Gastrocnemius medialis (tissue), 4 donors: Measurements from ENCODE around the gene ATAD1. TPM values are rescaled to one million over a fixed set of nuclear protein-coding genes. Genes with fewer than 3 reads are reported as not detected.

ENCODE experiments used
- ATAC-seq, 2 donors: fragments of 150-250 bp; one replicate each; pipeline ENCODE4 v1.9.1; 2016
- DNase-seq, 2 donors: peaks; one replicate each; pipeline ENCODE4 v3.0.0-alpha.2; 2019
- H3K27ac ChIP-seq, 4 donors: fragments of 200-600 bp; sonication (generic); 1 replicate in 1 of 4; 2 replicates in 3 of 4; pipeline ENCODE4 v1.5.1; 2016 to 2018; ENCODE audit warnings: mild to moderate bottlenecking in 2 of 4, moderate library complexity in 1 of 4
- H3K27me3 ChIP-seq, 3 donors: fragments of 200-600 bp; sonication (generic) in 2 of 3; 1 replicate in 1 of 3; 2 replicates in 2 of 3; pipeline versions ENCODE4 v1.5.1 to v1.6.0; 2016 to 2019; ENCODE audit warnings: mild to moderate bottlenecking in 1 of 3, moderate library complexity in 1 of 3
- H3K36me3 ChIP-seq, 2 donors: fragments of 200-600 bp; sonication (generic) in 1 of 2; one replicate each; pipeline ENCODE4 v1.5.1; 2017 to 2018
- H3K4me1 ChIP-seq, 2 donors: fragments of 200-600 bp; sonication (generic) in 1 of 2; one replicate each; pipeline ENCODE4 v1.5.1; 2016 to 2017; ENCODE audit warnings: mild to moderate bottlenecking in 2 of 2
- H3K4me3 ChIP-seq, 4 donors: fragments of 200-600 bp; sonication (generic) in 3 of 4; 1 replicate in 1 of 4; 2 replicates in 3 of 4; pipeline ENCODE4 v1.5.1; 2016 to 2019; ENCODE audit warnings: mild to moderate bottlenecking in 2 of 4
- H3K9me3 ChIP-seq, 3 donors: fragments of 200-600 bp; sonication (generic) in 2 of 3; 1 replicate in 1 of 3; 2 replicates in 2 of 3; pipeline ENCODE4 v1.5.1; 2016 to 2019
- CTCF ChIP-seq, 5 experiments: fragments of 450-650 bp in 3 of 5; fragments of 200-600 bp in 2 of 5; sonication (generic) in 2 of 5; IDR thresholded peaks in 4 of 5; conservative IDR thresholded peaks in 1 of 5; 1 replicate in 4 of 5; 2 replicates in 1 of 5; pipeline ENCODE4 v1.5.1; 2016 to 2019; ENCODE audit warnings: antibody characterized with exemption in 5 of 5, mild to moderate bottlenecking in 3 of 5, moderate library complexity in 3 of 5
- POLR2A ChIP-seq, 2 donors: fragments of 450-650 bp; IDR thresholded peaks; one replicate each; pipeline ENCODE4 v1.6.1; 2017; ENCODE audit warnings: antibody characterized with exemption in 2 of 2, mild to moderate bottlenecking in 2 of 2, moderate library complexity in 2 of 2
- in situ Hi-C, 4 donors: fragments of 200-750 bp; cut with MboI; loops; one replicate each; pipeline versions ENCODE4 v1.15.0 to v1.8.0; 2017; ENCODE audit warnings: low sequenced_read_pairs in 4 of 4
- intact Hi-C: fragments of 100-400 bp; cut with DNase I; formaldehyde crosslinking; loops from one replicate; pipeline ENCODE4 v1.15.1; 2023; ENCODE audit warnings: low total_unique reads
- total RNA-seq, 4 donors: library from RNA; depleted of rRNA; stranded (reverse); fragments of >200 nt; gene quantifications; one replicate each; pipeline versions ENCODE4 v1.1.0 to v1.2.3, GENCODE V29; 2016

Gene ATAD1
- total RNA-seq, 4 donors from 2014 or later, result 32.0 to 65.4 (median 51.0) TPM

- intact Hi-C loops (no loop called here), in situ Hi-C loops (no loop called here)
- no peak for DNase-seq
- ATAC-seq, result no peak
- Histone ChIP-seq H3K27ac (no peak overlapping the region), H3K4me1 (peaks cover 0 to 8% of the 10 kb centered on the region in 2 donors), H3K9me3 (no peaks in the 10 kb centered on the region), H3K36me3 (peaks cover 0 to 9% of the 10 kb centered on the region in 2 donors), H3K27me3 (no peaks in the 10 kb centered on the region), H3K4me3 (no peak overlapping the region)
- TF ChIP-seq CTCF (IDR thresholded peaks at IDR 0.05 in 4 of 5, conservative IDR thresholded peaks at IDR 0.05 in 1 of 5) (no peak), POLR2A (IDR thresholded peaks at IDR 0.05) (no peak)
Measured at GRCh38 chr10:87794285-87794684, 23.7 kb downstream of the ATAD1 start.

- DNase-seq, result no peak
- Histone ChIP-seq H3K4me1 (peaks cover 0 to 8% of the 10 kb centered on the region in 2 donors), H3K9me3 (no peaks in the 10 kb centered on the region), H3K27me3 (no peaks in the 10 kb centered on the region), H3K27ac (no peak overlapping the region), H3K36me3 (peaks cover 0 to 28% of the 10 kb centered on the region in 2 donors), H3K4me3 (no peak overlapping the region)
- no peak for ATAC-seq
- in situ Hi-C loops, result no loop called here
- TF ChIP-seq CTCF (IDR thresholded peaks at IDR 0.05 in 4 of 5, conservative IDR thresholded peaks at IDR 0.05 in 1 of 5) (no peak), POLR2A (IDR thresholded peaks at IDR 0.05) (no peak)
- intact Hi-C loops, result no loop called here
Measured at GRCh38 chr10:87790185-87790584, 27.8 kb downstream of the ATAD1 start.

GRCh38 chr10:87786421-87786820 lies 31.6 kb downstream of the ATAD1 start:
- intact Hi-C loops, result no loop called here
- H3K36me3 ChIP-seq, result peaks cover 0 to 53% of the 10 kb centered on the region in 2 donors

GRCh38 chr10:87782721-87783120 lies 35.3 kb downstream of the ATAD1 start:
- in situ Hi-C loops (no loop called here), intact Hi-C loops (no loop called here)
- ATAC-seq, result no peak
- no peak overlapping the region for H3K27ac ChIP-seq
- peaks cover 0 to 40% of the 10 kb centered on the region in 2 donors for H3K36me3 ChIP-seq
- no peaks in the 10 kb centered on the region for H3K27me3 ChIP-seq
- no peak overlapping the region for H3K4me3 ChIP-seq
- TF ChIP-seq CTCF (IDR thresholded peaks at IDR 0.05 in 4 of 5, conservative IDR thresholded peaks at IDR 0.05 in 1 of 5) (no peak), POLR2A (IDR thresholded peaks at IDR 0.05) (no peak)
- DNase-seq, result no peak
- no peaks in the 10 kb centered on the region for H3K4me1 ChIP-seq
- no peaks in the 10 kb centered on the region for H3K9me3 ChIP-seq

More at GRCh38 chr10:87786421-87786820, 31.6 kb downstream of the ATAD1 start:
- TF ChIP-seq CTCF (IDR thresholded peaks at IDR 0.05 in 4 of 5, conservative IDR thresholded peaks at IDR 0.05 in 1 of 5), result no peak
- TF ChIP-seq POLR2A (IDR thresholded peaks at IDR 0.05), result no peak
- H3K9me3 ChIP-seq, result no peaks in the 10 kb centered on the region
- H3K27ac ChIP-seq, result no peak overlapping the region
- in situ Hi-C loops, result no loop called here
- no peak overlapping the region for H3K4me3 ChIP-seq
- no peak for DNase-seq
- no peaks in the 10 kb centered on the region for H3K4me1 ChIP-seq
- ATAC-seq, result no peak
- no peaks in the 10 kb centered on the region for H3K27me3 ChIP-seq

- Histone ChIP-seq H3K36me3 (peaks cover 0 to 40% of the 10 kb centered on the region in 2 donors), H3K9me3 (no peaks in the 10 kb centered on the region), H3K27ac (no peak overlapping the region), H3K4me1 (no peaks in the 10 kb centered on the region), H3K4me3 (no peak overlapping the region), H3K27me3 (no peaks in the 10 kb centered on the region)
- TF ChIP-seq CTCF (IDR thresholded peaks at IDR 0.05 in 4 of 5, conservative IDR thresholded peaks at IDR 0.05 in 1 of 5) (no peak), POLR2A (IDR thresholded peaks at IDR 0.05) (no peak)
- in situ Hi-C loops (no loop called here), intact Hi-C loops (no loop called here)
- DNase-seq, result no peak
- ATAC-seq, result no peak
Measured at GRCh38 chr10:87781545-87781944, 36.5 kb downstream of the ATAD1 start.
